Esophagus mucosa (tissue), 1 donor: Measurements from ENCODE around the gene SCMH1. TPM values are rescaled to one million over a fixed set of nuclear protein-coding genes. Genes with fewer than 3 reads are reported as not detected.
A peak's percentile ranks its signal among the peaks of the same experiment; 100 is the strongest.

Source experiments
- ATAC-seq: fragments of 200-7000 bp; cut with Tn5 transposase; one replicate; pipeline ENCODE4 v1.9.1; 2020
- total RNA-seq: library from RNA; stranded (reverse); gene quantifications from one replicate; pipeline ENCODE4 v1.2.4, GENCODE V29; 2023
- donor health status: DM: yes; HTN: yes; CAD: no.

The SCMH1 gene
- total RNA-seq, 1 donor from 2014 or later: 13.0 TPM

- no peak for ATAC-seq
Observed at GRCh38 chr1:40997096-40997495, 245.0 kb downstream of the SCMH1 start.

GRCh38 chr1:40989066-40989465 is 253.0 kb downstream of the SCMH1 start:
- ATAC-seq: no peak

- no peak for ATAC-seq
Observed at GRCh38 chr1:40988280-40988679, 253.8 kb downstream of the SCMH1 start.

GRCh38 chr1:40987439-40988276 is 254.4 kb downstream of the SCMH1 start:
- no peak for ATAC-seq

- no peak for ATAC-seq
Observed at GRCh38 chr1:40986956-40987355, 255.2 kb downstream of the SCMH1 start.

- ATAC-seq: no peak
Observed at GRCh38 chr1:40986328-40986783, 255.8 kb downstream of the SCMH1 start.

- no peak for ATAC-seq
Observed at GRCh38 chr1:40985875-40986274, 256.2 kb downstream of the SCMH1 start.

- no peak for ATAC-seq
Observed at GRCh38 chr1:40985161-40985560, 256.9 kb downstream of the SCMH1 start.

GRCh38 chr1:40984531-40984930 is 257.6 kb downstream of the SCMH1 start:
- ATAC-seq: no peak

- ATAC-seq: no peak
Observed at GRCh38 chr1:40984066-40984465, 258.0 kb downstream of the SCMH1 start.

GRCh38 chr1:40983286-40983685 is 258.8 kb downstream of the SCMH1 start:
- no peak for ATAC-seq

- no peak for ATAC-seq
Observed at GRCh38 chr1:40982721-40983120, 259.4 kb downstream of the SCMH1 start.

GRCh38 chr1:40981691-40982448 is 260.2 kb downstream of the SCMH1 start:
- no peak for ATAC-seq

- peak; percentile 70 for ATAC-seq
Observed at GRCh38 chr1:40980453-40981121, 261.5 kb downstream of the SCMH1 start.

- no peak for ATAC-seq
Observed at GRCh38 chr1:40980068-40980452, 262.0 kb downstream of the SCMH1 start.

GRCh38 chr1:40979241-40980067 is 262.7 kb downstream of the SCMH1 start, which contains the start of gene CTPS1:
Gene CTPS1 (plus strand): TSS chr1:40979696. CDS start chr1:40983291, 3,595 bp downstream.
- ATAC-seq: peak; percentile 94

GRCh38 chr1:40978886-40979240 is 263.2 kb downstream of the SCMH1 start:
- ATAC-seq: peak; percentile 1

- ATAC-seq: no peak
Observed at GRCh38 chr1:40977716-40978115, 264.4 kb downstream of the SCMH1 start.
